HepG2 (cell line): ENCODE measurements around the gene TMEM131L. TPM values are rescaled to one million over a fixed set of nuclear protein-coding genes. Genes with fewer than 3 reads are reported as not detected.

Experiments used
- ATAC-seq: fragments of 200-7000 bp; cut with Tn5 transposase; 3 replicates; pipeline ENCODE4 v1.9.1; 2020; ENCODE audit warnings: mild to moderate bottlenecking, moderate library complexity
- BruUV-seq: library from RNA; stranded (reverse); fragments of 400-500 nt; replicated peaks from 2 replicates; lab custom pipeline; 2021; lab: Mats Ljungman, UMichigan
- CTCF ChIA-PET: fragments of 300-600 bp; formaldehyde crosslinking; extraction: SDS; loops from one replicate; lab custom pipeline; 2021; ENCODE audit warnings: low total read pairs, inconsistent platforms, low intra/inter-chr PET ratio; lab: Yijun Ruan, JAX
- POLR2A ChIA-PET: fragments of 350-600 bp; sonication (Branson Sonifier 250); formaldehyde crosslinking; loops from one replicate; lab custom pipeline; 2020; ENCODE audit warnings: antibody characterized with exemption, inconsistent platforms; lab: Yijun Ruan, JAX
- DNase-seq: peaks from one replicate; pipeline ENCODE4 v3.0.0-alpha.2; 2015; ENCODE audit warnings: low spot score
- FAIRE-seq: peaks from 3 replicates; lab custom pipeline; 2011; peaks lifted over from hg19 to GRCh38; lab: Jason Lieb, UNC
- H2AFZ ChIP-seq: one replicate; pipeline ENCODE4 v1.6.1; 2011; ENCODE audit warnings: low read length, inconsistent platforms
- H3K27ac ChIP-seq: fragments of 300-600 bp; 3 replicates; pipeline ENCODE4 v1.8.0; 2011; ENCODE audit warnings: mixed run types, mild to moderate bottlenecking, mixed read lengths, low read length, inconsistent platforms; ENCODE audit not compliant: insufficient read depth; ENCODE audit errors: extremely low read length
- H3K27me3 ChIP-seq, 2 experiments: fragments of 200-600 bp in 1 of 2; 2 replicates in 1 of 2; 3 replicates in 1 of 2; pipeline versions ENCODE4 v1.6.0 to v1.8.0; 2011; ENCODE audit warnings: low read length in 2 of 2, mild to moderate bottlenecking in 2 of 2, moderate library complexity in 2 of 2, inconsistent platforms in 1 of 2; ENCODE audit not compliant: insufficient read depth in 2 of 2, control insufficient read depth in 1 of 2
- H3K36me3 ChIP-seq, 2 experiments: fragments of 200-600 bp in 1 of 2; replicated peaks in 1 of 2; 2 replicates in 1 of 2; 3 replicates in 1 of 2; pipeline versions ENCODE4 v1.5.1 to v1.8.0; 2011; ENCODE audit warnings: low read length in 2 of 2, inconsistent platforms in 1 of 2; ENCODE audit not compliant: insufficient read depth in 2 of 2, control insufficient read depth in 1 of 2
- H3K4me1 ChIP-seq: 2 replicates; pipeline ENCODE4 v1.5.1; 2012; ENCODE audit warnings: low read length, inconsistent platforms; ENCODE audit not compliant: insufficient read depth
- H3K4me2 ChIP-seq: 2 replicates; pipeline ENCODE4 v1.6.0; 2011; ENCODE audit warnings: low read depth, low read length, inconsistent platforms
- H3K4me3 ChIP-seq, 3 experiments: fragments of 200-600 bp in 1 of 3; sonication (generic), shearing (Covaris generic) in 1 of 3; replicated peaks in 1 of 3; 2 replicates each; pipeline ENCODE4 v1.5.1; 2011 to 2016; ENCODE audit warnings: low read length in 3 of 3, inconsistent platforms in 2 of 3, low read depth in 2 of 3, mild to moderate bottlenecking in 2 of 3, control low read depth in 1 of 3, mixed read lengths in 1 of 3; ENCODE audit not compliant: insufficient read depth in 1 of 3
- H3K79me2 ChIP-seq: one replicate; pipeline ENCODE4 v1.6.1; 2011; ENCODE audit warnings: low read length, inconsistent platforms; ENCODE audit not compliant: insufficient read depth
- H3K9ac ChIP-seq: 2 replicates; pipeline ENCODE4 v1.6.0; 2011; ENCODE audit warnings: mild to moderate bottlenecking, low read depth, low read length, inconsistent platforms; ENCODE audit not compliant: insufficient read depth
- H3K9me3 ChIP-seq: 2 replicates; pipeline ENCODE4 v1.5.1; 2012; ENCODE audit warnings: mild to moderate bottlenecking, low read length
- H4K20me1 ChIP-seq: 2 replicates; pipeline ENCODE4 v1.6.0; 2011; ENCODE audit warnings: inconsistent platforms, mild to moderate bottlenecking, low read length, moderate library complexity; ENCODE audit not compliant: insufficient read depth
- BRD4 ChIP-seq: sonication (generic); formaldehyde crosslinking; IDR thresholded peaks from 2 replicates; pipeline ENCODE4 v1.4.0; 2020; ENCODE audit warnings: missing genetic modification reagents
- DZIP1 ChIP-seq: sonication (generic); formaldehyde crosslinking; IDR thresholded peaks from 2 replicates; pipeline ENCODE4 v1.5.0; 2020; ENCODE audit warnings: mild to moderate bottlenecking, missing genetic modification reagents
- GTF3A ChIP-seq: sonication (generic); formaldehyde crosslinking; conservative IDR thresholded peaks from 2 replicates; pipeline ENCODE4 v1.4.0; 2020; ENCODE audit warnings: mild to moderate bottlenecking, missing genetic modification reagents
- HDAC1 ChIP-seq: sonication (generic); formaldehyde crosslinking; IDR thresholded peaks from 2 replicates; pipeline ENCODE4 v1.5.1; 2020; ENCODE audit warnings: mild to moderate bottlenecking, missing genetic modification reagents
- ISL2 ChIP-seq: sonication (generic); formaldehyde crosslinking; IDR thresholded peaks from 2 replicates; pipeline ENCODE4 v1.5.0; 2020; ENCODE audit warnings: missing genetic modification reagents
- NR3C1 ChIP-seq: sonication (generic); formaldehyde crosslinking; IDR thresholded peaks from 2 replicates; pipeline ENCODE4 v1.4.0; 2020; ENCODE audit warnings: missing genetic modification reagents
- ONECUT2 ChIP-seq: sonication (generic); formaldehyde crosslinking; IDR thresholded peaks from 2 replicates; pipeline ENCODE4 v1.4.0; 2020; ENCODE audit warnings: missing genetic modification reagents
- SP1 ChIP-seq, 2 experiments: fragments of 450-650 bp in 1 of 2; sonication (generic) in 1 of 2; formaldehyde crosslinking in 1 of 2; IDR thresholded peaks; 2 replicates each; pipeline versions ENCODE4 v1.4.0 to v1.6.1; 2016 to 2020; ENCODE audit warnings: missing genetic modification reagents in 1 of 2
- SRSF9 ChIP-seq: fragments of 200-400 bp; formaldehyde crosslinking; IDR thresholded peaks from 2 replicates; pipeline ENCODE4 v1.6.1; 2018; ENCODE audit warnings: borderline replicate concordance, mild to moderate bottlenecking, low read depth, low read length; ENCODE audit not compliant: insufficient read depth, poor library complexity, severe bottlenecking
- ZMYM4 ChIP-seq: sonication (generic); formaldehyde crosslinking; IDR thresholded peaks from 2 replicates; pipeline ENCODE4 v1.8.1; 2023; ENCODE audit warnings: mild to moderate bottlenecking, missing genetic modification reagents
- ZNF253 ChIP-seq: sonication (generic); formaldehyde crosslinking; IDR thresholded peaks from 2 replicates; pipeline ENCODE4 v1.8.0; 2022; ENCODE audit warnings: mild to moderate bottlenecking, missing genetic modification reagents, borderline replicate concordance
- ZNF598 ChIP-seq: sonication (generic); formaldehyde crosslinking; IDR thresholded peaks from 2 replicates; pipeline ENCODE4 v1.5.1; 2020; ENCODE audit warnings: mild to moderate bottlenecking, missing genetic modification reagents, borderline replicate concordance
- ZNF660 ChIP-seq: sonication (generic); formaldehyde crosslinking; IDR thresholded peaks from 2 replicates; pipeline ENCODE4 v1.5.1; 2020; ENCODE audit warnings: mild to moderate bottlenecking, low read depth, missing genetic modification reagents, borderline replicate concordance
- WGBS: methylation state at CpG from one replicate; pipeline ENCODE4 v1.1.6; 2017; ENCODE audit warnings: low lambda C conversion rate; 5-methylcytosine and 5-hydroxymethylcytosine counted together
- in situ Hi-C: cut with HindIII; loops from 2 replicates; pipeline ENCODE4 v1.10.0; 2017; ENCODE audit warnings: low pct_unique_long_range_greater_than_20kb; ENCODE audit not compliant: extremely low pct_ligation_motif_present
- intact Hi-C: fragments of 100-400 bp; cut with micrococcal nuclease; formaldehyde crosslinking; loops from one replicate; pipeline ENCODE4 v1.10.0; 2022; ENCODE audit not compliant: unreplicated experiment
- polyA plus RNA-seq, 8 experiments: library from polyadenylated mRNA; depleted of rRNA in 3 of 8; stranded (reverse) in 7 of 8; unstranded in 1 of 8; fragments of >200 nt; fragmentation: Illumina TruSeq in 4 of 8; extraction: Trizol in 4 of 8; gene quantifications; 2 replicates each; pipeline versions ENCODE4 v1.2.1 to v1.2.3, GENCODE V29; 2011 to 2016; ENCODE audit warnings: low read depth in 4 of 8, missing spikeins in 1 of 8, mixed read lengths in 1 of 8; ENCODE audit not compliant: insufficient read depth in 1 of 8
- total RNA-seq, 5 experiments: library from RNA; depleted of rRNA; stranded (reverse); fragments of >200 nt; fragmentation: Illumina TruSeq; extraction: Trizol; gene quantifications; 2 replicates each; pipeline ENCODE4 v1.2.3, GENCODE V29; 2016; ENCODE audit warnings: low read depth in 1 of 5
- TF ChIP-seq, protein P1 (sequence below): fragments of 450-650 bp; IDR thresholded peaks from 2 replicates; pipeline ENCODE4 v1.6.1; 2017
- TF ChIP-seq, protein P2 (sequence below): sonication (generic); formaldehyde crosslinking; IDR thresholded peaks from 2 replicates; pipeline ENCODE4 v1.5.0; 2020; ENCODE audit warnings: missing genetic modification reagents

Gene TMEM131L
- total and polyA plus RNA-seq, 2 of the 13 experiments (the other 11 are each of a cell fraction or from before 2014, with no cell fraction given), result 2.2 to 4.5 TPM

- no peak for TF ChIP-seq ZNF253 (CRISPR knock-in tag)
- no peak for TF ChIP-seq ZMYM4 (CRISPR knock-in tag)
- no peak for TF ChIP-seq SP1 (IDR thresholded peaks at IDR 0.05)
- TF ChIP-seq SP1 (CRISPR knock-in tag; IDR thresholded peaks at IDR 0.05), result no peak
- TF ChIP-seq, protein P1, sequence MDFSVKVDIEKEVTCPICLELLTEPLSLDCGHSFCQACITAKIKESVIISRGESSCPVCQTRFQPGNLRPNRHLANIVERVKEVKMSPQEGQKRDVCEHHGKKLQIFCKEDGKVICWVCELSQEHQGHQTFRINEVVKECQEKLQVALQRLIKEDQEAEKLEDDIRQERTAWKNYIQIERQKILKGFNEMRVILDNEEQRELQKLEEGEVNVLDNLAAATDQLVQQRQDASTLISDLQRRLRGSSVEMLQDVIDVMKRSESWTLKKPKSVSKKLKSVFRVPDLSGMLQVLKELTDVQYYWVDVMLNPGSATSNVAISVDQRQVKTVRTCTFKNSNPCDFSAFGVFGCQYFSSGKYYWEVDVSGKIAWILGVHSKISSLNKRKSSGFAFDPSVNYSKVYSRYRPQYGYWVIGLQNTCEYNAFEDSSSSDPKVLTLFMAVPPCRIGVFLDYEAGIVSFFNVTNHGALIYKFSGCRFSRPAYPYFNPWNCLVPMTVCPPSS, result no peak
- TF ChIP-seq ZNF660, result no peak
- TF ChIP-seq SRSF9, result no peak
- TF ChIP-seq, protein P2, sequence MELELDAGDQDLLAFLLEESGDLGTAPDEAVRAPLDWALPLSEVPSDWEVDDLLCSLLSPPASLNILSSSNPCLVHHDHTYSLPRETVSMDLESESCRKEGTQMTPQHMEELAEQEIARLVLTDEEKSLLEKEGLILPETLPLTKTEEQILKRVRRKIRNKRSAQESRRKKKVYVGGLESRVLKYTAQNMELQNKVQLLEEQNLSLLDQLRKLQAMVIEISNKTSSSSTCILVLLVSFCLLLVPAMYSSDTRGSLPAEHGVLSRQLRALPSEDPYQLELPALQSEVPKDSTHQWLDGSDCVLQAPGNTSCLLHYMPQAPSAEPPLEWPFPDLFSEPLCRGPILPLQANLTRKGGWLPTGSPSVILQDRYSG (CRISPR knock-in tag), result no peak
- no peak for TF ChIP-seq ISL2 (CRISPR knock-in tag)
- TF ChIP-seq HDAC1 (CRISPR knock-in tag), result no peak
- TF ChIP-seq ZNF598 (CRISPR knock-in tag), result no peak
- TF ChIP-seq BRD4 (CRISPR knock-in tag), result no peak
- no peak for TF ChIP-seq NR3C1 (CRISPR knock-in tag)
- TF ChIP-seq DZIP1 (CRISPR knock-in tag), result no peak
- TF ChIP-seq ONECUT2 (CRISPR knock-in tag), result no peak
- TF ChIP-seq GTF3A, result no peak
- no peak overlapping the region for H3K27ac ChIP-seq
- no peak overlapping the region for H3K9ac ChIP-seq
- H3K4me2 ChIP-seq, result no peak overlapping the region
- H3K79me2 ChIP-seq, result no peaks in the 10 kb centered on the region
- ATAC-seq (no peak), DNase-seq (no peak), FAIRE-seq (no peak)
- H4K20me1 ChIP-seq, result no peaks in the 10 kb centered on the region
- CTCF ChIA-PET, result no interaction called here
- H3K4me3 ChIP-seq, result no peak overlapping the region
- no peaks in the 10 kb centered on the region for H3K36me3 ChIP-seq
- no TSS peak for BruUV-seq
- H3K27me3 ChIP-seq, result no peaks in the 10 kb centered on the region
- 62% methylated on average over 9 of the region's 9 CpGs for WGBS
- no peak overlapping the region for H2AFZ ChIP-seq
- POLR2A ChIA-PET, result no interaction called here
- no peaks in the 10 kb centered on the region for H3K9me3 ChIP-seq
- in situ Hi-C loops (loop anchor here (5.0 kb wide), 1 partner anchor 132 kb away; no protein-coding TSS in a partner anchor), intact Hi-C loops (loop anchor here (10.0 kb wide), 1 partner anchor 205 kb away; no protein-coding TSS in a partner anchor)
- H3K4me1 ChIP-seq, result no peaks in the 10 kb centered on the region
Measured at GRCh38 chr4:153439831-153440230, 26.3 kb upstream of the TMEM131L start.
